ENCODE measurements around the gene DSG1. TPM values are rescaled to one million over a fixed set of nuclear protein-coding genes. Genes with fewer than 3 reads are reported as not detected.

The DSG1 gene
- total RNA-seq, 1 experiment from 2014 or later = 0.09 TPM

- no peaks in the 10 kb centered on the region for H3K36me3 Mint-ChIP-seq
- no peaks in the 10 kb centered on the region for H3K27me3 Mint-ChIP-seq (ENCODE audit: low read depth)
- CTCF ChIA-PET = no interaction called here
- no peak overlapping the region for H3K27ac Mint-ChIP-seq
- POLR2A ChIA-PET = no interaction called here
- H3K4me3 Mint-ChIP-seq = no peak overlapping the region
- peaks cover 2% of the 10 kb centered on the region; the same call in 1 of the 2 replicates for H3K4me1 Mint-ChIP-seq
- H3K9me3 Mint-ChIP-seq = peaks cover 3% of the 10 kb centered on the region; the same call in 1 of the 2 replicates
- TF ChIP-seq NFE2L1 (CRISPR knock-in tag; IDR thresholded peaks at IDR 0.05) (no peak), JAZF1 (CRISPR knock-in tag; IDR thresholded peaks at IDR 0.05) (no peak), TEAD4 (CRISPR knock-in tag; IDR thresholded peaks at IDR 0.05) (no peak), ATF3 (CRISPR knock-in tag; conservative IDR thresholded peaks at IDR 0.05) (no peak), SP1 (CRISPR knock-in tag; conservative IDR thresholded peaks at IDR 0.05) (no peak), ZNF423 (CRISPR knock-in tag; IDR thresholded peaks at IDR 0.05) (no peak), RORB (CRISPR knock-in tag; IDR thresholded peaks at IDR 0.05) (no peak), CDX4 (CRISPR knock-in tag; IDR thresholded peaks at IDR 0.05; ENCODE audit: borderline replicate concordance) (no peak), GTF2I (CRISPR knock-in tag; conservative IDR thresholded peaks at IDR 0.05) (no peak), KAT7 (CRISPR knock-in tag; IDR thresholded peaks at IDR 0.05; ENCODE audit: borderline replicate concordance) (no peak)
- TF ChIP-seq, protein P1, sequence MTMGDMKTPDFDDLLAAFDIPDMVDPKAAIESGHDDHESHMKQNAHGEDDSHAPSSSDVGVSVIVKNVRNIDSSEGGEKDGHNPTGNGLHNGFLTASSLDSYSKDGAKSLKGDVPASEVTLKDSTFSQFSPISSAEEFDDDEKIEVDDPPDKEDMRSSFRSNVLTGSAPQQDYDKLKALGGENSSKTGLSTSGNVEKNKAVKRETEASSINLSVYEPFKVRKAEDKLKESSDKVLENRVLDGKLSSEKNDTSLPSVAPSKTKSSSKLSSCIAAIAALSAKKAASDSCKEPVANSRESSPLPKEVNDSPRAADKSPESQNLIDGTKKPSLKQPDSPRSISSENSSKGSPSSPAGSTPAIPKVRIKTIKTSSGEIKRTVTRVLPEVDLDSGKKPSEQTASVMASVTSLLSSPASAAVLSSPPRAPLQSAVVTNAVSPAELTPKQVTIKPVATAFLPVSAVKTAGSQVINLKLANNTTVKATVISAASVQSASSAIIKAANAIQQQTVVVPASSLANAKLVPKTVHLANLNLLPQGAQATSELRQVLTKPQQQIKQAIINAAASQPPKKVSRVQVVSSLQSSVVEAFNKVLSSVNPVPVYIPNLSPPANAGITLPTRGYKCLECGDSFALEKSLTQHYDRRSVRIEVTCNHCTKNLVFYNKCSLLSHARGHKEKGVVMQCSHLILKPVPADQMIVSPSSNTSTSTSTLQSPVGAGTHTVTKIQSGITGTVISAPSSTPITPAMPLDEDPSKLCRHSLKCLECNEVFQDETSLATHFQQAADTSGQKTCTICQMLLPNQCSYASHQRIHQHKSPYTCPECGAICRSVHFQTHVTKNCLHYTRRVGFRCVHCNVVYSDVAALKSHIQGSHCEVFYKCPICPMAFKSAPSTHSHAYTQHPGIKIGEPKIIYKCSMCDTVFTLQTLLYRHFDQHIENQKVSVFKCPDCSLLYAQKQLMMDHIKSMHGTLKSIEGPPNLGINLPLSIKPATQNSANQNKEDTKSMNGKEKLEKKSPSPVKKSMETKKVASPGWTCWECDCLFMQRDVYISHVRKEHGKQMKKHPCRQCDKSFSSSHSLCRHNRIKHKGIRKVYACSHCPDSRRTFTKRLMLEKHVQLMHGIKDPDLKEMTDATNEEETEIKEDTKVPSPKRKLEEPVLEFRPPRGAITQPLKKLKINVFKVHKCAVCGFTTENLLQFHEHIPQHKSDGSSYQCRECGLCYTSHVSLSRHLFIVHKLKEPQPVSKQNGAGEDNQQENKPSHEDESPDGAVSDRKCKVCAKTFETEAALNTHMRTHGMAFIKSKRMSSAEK (CRISPR knock-in tag; IDR thresholded peaks at IDR 0.05; ENCODE audit: borderline replicate concordance) = no peak
- no peak for DNase-seq (ENCODE audit: low spot score)
- ATAC-seq = no peak
Measured at GRCh38 chr18:31309115-31309514, 8.8 kb upstream of the DSG1 start.

DNA sequence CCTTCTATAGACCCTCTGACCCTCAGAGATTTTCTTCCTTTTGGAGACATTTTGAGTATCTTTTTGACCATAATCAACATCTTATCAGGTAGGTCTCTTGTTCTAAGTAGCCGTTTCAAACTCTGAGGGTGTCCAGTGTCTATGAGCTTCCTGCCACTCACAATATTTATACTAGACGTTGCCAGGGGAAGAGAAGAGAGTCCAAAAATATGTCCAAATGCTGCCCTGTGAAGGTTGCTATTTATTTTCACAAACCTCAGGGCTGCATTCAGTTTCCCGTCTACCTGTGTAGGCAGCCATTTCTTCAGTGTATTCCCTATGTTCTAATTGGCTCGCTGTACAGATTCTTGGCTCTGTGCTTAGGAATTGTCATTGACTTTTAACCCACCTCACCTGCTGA lies 986 bp upstream of the DSG1 start:
- TF ChIP-seq CDX4 (CRISPR knock-in tag; IDR thresholded peaks at IDR 0.05; ENCODE audit: borderline replicate concordance) (no peak), ETV6 (CRISPR knock-in tag; IDR thresholded peaks at IDR 0.05) (no peak), GTF2I (CRISPR knock-in tag; conservative IDR thresholded peaks at IDR 0.05) (no peak), PRRX2 (CRISPR knock-in tag; IDR thresholded peaks at IDR 0.05) (no peak), NR3C1 (CRISPR knock-in tag; conservative IDR thresholded peaks at IDR 0.05; ENCODE audit: low read depth) (no peak), ESRRA (CRISPR knock-in tag; IDR thresholded peaks at IDR 0.05; ENCODE audit: borderline replicate concordance) (no peak), FOXP1 (CRISPR knock-in tag; IDR thresholded peaks at IDR 0.05; ENCODE audit: borderline replicate concordance) (no peak), SOX15 (CRISPR knock-in tag; IDR thresholded peaks at IDR 0.05) (no peak), ATF1 (CRISPR knock-in tag; IDR thresholded peaks at IDR 0.05) (no peak), E2F1 (CRISPR knock-in tag; IDR thresholded peaks at IDR 0.05) (no peak)
- TF ChIP-seq, protein P2, sequence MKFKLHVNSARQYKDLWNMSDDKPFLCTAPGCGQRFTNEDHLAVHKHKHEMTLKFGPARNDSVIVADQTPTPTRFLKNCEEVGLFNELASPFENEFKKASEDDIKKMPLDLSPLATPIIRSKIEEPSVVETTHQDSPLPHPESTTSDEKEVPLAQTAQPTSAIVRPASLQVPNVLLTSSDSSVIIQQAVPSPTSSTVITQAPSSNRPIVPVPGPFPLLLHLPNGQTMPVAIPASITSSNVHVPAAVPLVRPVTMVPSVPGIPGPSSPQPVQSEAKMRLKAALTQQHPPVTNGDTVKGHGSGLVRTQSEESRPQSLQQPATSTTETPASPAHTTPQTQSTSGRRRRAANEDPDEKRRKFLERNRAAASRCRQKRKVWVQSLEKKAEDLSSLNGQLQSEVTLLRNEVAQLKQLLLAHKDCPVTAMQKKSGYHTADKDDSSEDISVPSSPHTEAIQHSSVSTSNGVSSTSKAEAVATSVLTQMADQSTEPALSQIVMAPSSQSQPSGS (CRISPR knock-in tag; IDR thresholded peaks at IDR 0.05; ENCODE audit: borderline replicate concordance, low read depth) = no peak
- TF ChIP-seq, protein P3, sequence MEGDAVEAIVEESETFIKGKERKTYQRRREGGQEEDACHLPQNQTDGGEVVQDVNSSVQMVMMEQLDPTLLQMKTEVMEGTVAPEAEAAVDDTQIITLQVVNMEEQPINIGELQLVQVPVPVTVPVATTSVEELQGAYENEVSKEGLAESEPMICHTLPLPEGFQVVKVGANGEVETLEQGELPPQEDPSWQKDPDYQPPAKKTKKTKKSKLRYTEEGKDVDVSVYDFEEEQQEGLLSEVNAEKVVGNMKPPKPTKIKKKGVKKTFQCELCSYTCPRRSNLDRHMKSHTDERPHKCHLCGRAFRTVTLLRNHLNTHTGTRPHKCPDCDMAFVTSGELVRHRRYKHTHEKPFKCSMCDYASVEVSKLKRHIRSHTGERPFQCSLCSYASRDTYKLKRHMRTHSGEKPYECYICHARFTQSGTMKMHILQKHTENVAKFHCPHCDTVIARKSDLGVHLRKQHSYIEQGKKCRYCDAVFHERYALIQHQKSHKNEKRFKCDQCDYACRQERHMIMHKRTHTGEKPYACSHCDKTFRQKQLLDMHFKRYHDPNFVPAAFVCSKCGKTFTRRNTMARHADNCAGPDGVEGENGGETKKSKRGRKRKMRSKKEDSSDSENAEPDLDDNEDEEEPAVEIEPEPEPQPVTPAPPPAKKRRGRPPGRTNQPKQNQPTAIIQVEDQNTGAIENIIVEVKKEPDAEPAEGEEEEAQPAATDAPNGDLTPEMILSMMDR (IDR thresholded peaks at IDR 0.05) = no peak
- TF ChIP-seq, protein P4, sequence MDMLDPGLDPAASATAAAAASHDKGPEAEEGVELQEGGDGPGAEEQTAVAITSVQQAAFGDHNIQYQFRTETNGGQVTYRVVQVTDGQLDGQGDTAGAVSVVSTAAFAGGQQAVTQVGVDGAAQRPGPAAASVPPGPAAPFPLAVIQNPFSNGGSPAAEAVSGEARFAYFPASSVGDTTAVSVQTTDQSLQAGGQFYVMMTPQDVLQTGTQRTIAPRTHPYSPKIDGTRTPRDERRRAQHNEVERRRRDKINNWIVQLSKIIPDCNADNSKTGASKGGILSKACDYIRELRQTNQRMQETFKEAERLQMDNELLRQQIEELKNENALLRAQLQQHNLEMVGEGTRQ (CRISPR knock-in tag; IDR thresholded peaks at IDR 0.05) = no peak
- no peaks in the 10 kb centered on the region for H3K36me3 Mint-ChIP-seq
- CTCF ChIA-PET = no interaction called here
- POLR2A ChIA-PET = no interaction called here
- peaks cover under 1% of the 10 kb centered on the region; the same call in 1 of the 2 replicates for H3K9me3 Mint-ChIP-seq
- H3K4me3 Mint-ChIP-seq = no peak overlapping the region
- no peak overlapping the region for H3K27ac Mint-ChIP-seq
- ATAC-seq = no peak
- DNase-seq (ENCODE audit: low spot score) = no peak
- H3K27me3 Mint-ChIP-seq (ENCODE audit: low read depth) = no peaks in the 10 kb centered on the region
- peaks cover 17% of the 10 kb centered on the region for H3K4me1 Mint-ChIP-seq
